Right atrium auricular region (tissue), 2 donors: ENCODE results near the gene NEU4. TPM values are rescaled to one million over a fixed set of nuclear protein-coding genes. Genes with fewer than 3 reads are reported as not detected.
"Not testable (repeated sequence)": the region's sequence is repeated elsewhere in the genome, so short reads cannot be mapped to it uniquely, and the experiment has no call there.

Source experiments
- DNase-seq: peaks from one replicate; pipeline ENCODE4 v3.0.0-alpha.2; 2019; ENCODE audit warnings: low spot score
- H3K27ac ChIP-seq, 2 donors: fragments of 200-600 bp; sonication (generic); 1 replicate in 1 of 2; 2 replicates in 1 of 2; pipeline ENCODE4 v1.5.1; 2016 to 2019
- H3K27me3 ChIP-seq, 2 donors: fragments of 200-600 bp; sonication (generic); one replicate each; pipeline versions ENCODE4 v1.5.1 to v1.6.0; 2017 to 2019
- H3K36me3 ChIP-seq: fragments of 200-600 bp; sonication (generic); one replicate; pipeline ENCODE4 v1.5.1; 2016
- H3K4me1 ChIP-seq, 2 donors: fragments of 200-600 bp; sonication (generic); one replicate each; pipeline versions ENCODE4 v1.5.1 to v1.6.0; 2017 to 2019
- H3K4me3 ChIP-seq, 2 donors: fragments of 200-600 bp; sonication (generic); 1 replicate in 1 of 2; 2 replicates in 1 of 2; pipeline ENCODE4 v1.5.1; 2017 to 2019; ENCODE audit warnings: mild to moderate bottlenecking in 1 of 2, moderate library complexity in 1 of 2
- H3K9me3 ChIP-seq, 2 donors: fragments of 200-600 bp; sonication (generic); one replicate each; pipeline ENCODE4 v1.5.1; 2019
- total RNA-seq, 2 donors: library from RNA; depleted of rRNA; stranded (reverse); fragments of >200 nt; gene quantifications; one replicate each; pipeline ENCODE4 v1.1.0, GENCODE V29; 2016
- TF ChIP-seq, protein P1 (sequence below), 2 donors: fragments of 200-600 bp; sonication (generic); IDR thresholded peaks; one replicate each; pipeline ENCODE4 v1.5.1; 2019; ENCODE audit warnings: antibody characterized with exemption in 2 of 2

Gene NEU4
- total RNA-seq, 2 donors from 2014 or later: 0.31 TPM; not detected in 1

DNA sequence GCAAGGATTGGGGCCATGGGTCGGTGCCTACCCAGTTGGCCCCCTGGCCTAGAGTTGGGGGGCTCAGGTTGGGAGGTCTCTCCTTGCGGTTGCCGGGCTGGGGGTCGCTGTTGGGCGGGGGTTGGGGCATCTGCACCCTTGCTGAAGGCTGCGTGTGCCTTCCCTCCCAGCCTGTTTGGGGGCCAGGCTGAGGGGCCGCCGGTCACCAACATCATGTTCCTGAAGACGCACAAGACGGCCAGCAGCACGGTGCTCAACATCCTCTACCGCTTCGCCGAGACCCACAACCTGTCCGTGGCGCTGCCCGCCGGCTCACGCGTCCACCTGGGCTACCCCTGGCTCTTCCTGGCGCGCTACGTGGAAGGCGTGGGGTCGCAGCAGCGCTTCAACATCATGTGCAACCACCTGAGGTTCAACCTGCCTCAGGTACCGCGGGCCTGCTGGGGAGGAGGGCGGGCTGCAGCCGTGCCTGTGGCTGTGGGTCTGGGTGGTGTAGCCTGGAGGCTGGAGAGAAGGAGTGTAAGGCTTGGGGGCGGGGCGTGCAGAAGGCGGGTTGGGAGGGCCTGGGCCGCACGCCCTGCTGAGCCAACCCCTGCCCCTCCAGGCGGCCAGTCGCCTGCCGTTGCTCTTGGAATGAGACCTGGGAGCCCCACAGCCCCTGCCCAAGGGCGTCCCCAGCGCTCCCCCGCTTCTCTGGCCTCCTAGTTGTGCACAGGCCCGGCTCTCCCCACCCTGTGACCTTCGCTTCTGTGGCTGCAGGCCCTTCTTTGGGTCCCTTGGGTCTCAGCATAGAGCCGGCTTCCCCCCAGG is 7.2 kb upstream of the NEU4 start:
- peaks cover 0 to 21% of the 10 kb centered on the region in 2 donors for H3K4me1 ChIP-seq
- TF ChIP-seq, protein P1, sequence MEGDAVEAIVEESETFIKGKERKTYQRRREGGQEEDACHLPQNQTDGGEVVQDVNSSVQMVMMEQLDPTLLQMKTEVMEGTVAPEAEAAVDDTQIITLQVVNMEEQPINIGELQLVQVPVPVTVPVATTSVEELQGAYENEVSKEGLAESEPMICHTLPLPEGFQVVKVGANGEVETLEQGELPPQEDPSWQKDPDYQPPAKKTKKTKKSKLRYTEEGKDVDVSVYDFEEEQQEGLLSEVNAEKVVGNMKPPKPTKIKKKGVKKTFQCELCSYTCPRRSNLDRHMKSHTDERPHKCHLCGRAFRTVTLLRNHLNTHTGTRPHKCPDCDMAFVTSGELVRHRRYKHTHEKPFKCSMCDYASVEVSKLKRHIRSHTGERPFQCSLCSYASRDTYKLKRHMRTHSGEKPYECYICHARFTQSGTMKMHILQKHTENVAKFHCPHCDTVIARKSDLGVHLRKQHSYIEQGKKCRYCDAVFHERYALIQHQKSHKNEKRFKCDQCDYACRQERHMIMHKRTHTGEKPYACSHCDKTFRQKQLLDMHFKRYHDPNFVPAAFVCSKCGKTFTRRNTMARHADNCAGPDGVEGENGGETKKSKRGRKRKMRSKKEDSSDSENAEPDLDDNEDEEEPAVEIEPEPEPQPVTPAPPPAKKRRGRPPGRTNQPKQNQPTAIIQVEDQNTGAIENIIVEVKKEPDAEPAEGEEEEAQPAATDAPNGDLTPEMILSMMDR (IDR thresholded peaks at IDR 0.05): no peak
- no peak overlapping the region for H3K4me3 ChIP-seq
- no peaks in the 10 kb centered on the region for H3K27me3 ChIP-seq
- H3K36me3 ChIP-seq: no peaks in the 10 kb centered on the region
- H3K9me3 ChIP-seq: no peaks in the 10 kb centered on the region
- no peak overlapping the region for H3K27ac ChIP-seq
- DNase-seq: peak; percentile 47

DNA sequence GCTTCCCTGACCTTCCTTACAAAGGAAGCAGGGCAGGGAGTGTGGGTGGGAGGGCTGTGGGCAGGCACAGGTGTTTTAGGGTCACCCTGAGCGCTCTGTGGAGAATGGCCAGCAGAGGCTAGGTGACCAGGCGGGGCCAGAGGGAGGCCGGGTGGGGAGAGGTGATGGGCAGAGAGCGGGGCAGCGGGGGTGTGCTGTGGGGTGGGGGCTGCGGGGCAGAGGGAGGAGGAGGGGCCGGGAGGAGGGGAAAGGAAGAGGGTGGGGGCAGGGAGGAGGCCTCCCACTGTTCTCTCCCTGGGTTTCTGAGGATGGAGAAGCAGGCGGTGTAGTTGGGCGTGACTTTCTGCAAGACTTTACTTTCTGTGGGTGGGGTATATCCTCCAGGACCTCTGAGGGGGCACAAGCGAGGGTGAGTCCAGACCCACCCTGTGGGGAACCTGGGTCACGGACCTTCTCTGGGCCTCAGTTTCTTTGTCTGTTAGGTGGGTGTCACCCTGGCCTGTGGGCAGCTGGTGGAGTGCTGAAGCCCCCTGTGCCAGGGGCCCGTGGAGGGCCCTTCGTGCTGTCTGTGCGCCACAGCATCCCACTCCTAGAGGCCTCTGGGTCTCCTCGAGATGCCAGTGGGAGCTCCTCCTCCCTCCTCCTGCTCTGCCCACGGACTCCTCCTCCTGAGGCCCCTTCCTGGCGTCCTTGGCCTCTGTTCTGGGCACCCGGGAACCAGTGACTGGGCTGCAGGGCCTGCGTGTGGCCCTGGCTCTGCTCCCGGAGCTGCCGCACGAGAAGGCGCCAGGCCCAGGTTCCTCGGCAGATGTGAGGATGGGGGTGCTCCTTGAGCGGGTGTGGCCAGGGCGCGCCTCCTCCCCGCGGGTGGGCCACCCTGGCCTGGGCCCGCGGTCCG is 6.3 kb upstream of the NEU4 start:
- Histone ChIP-seq H3K36me3 (no peaks in the 10 kb centered on the region), H3K27ac (no peak overlapping the region), H3K27me3 (no peaks in the 10 kb centered on the region), H3K9me3 (no peaks in the 10 kb centered on the region), H3K4me3 (peak overlapping the region in 1 of 2 donors; percentile 56), H3K4me1 (peaks cover 0 to 21% of the 10 kb centered on the region in 2 donors)
- TF ChIP-seq, protein P1 (IDR thresholded peaks at IDR 0.05): no peak
- no peak for DNase-seq

DNA sequence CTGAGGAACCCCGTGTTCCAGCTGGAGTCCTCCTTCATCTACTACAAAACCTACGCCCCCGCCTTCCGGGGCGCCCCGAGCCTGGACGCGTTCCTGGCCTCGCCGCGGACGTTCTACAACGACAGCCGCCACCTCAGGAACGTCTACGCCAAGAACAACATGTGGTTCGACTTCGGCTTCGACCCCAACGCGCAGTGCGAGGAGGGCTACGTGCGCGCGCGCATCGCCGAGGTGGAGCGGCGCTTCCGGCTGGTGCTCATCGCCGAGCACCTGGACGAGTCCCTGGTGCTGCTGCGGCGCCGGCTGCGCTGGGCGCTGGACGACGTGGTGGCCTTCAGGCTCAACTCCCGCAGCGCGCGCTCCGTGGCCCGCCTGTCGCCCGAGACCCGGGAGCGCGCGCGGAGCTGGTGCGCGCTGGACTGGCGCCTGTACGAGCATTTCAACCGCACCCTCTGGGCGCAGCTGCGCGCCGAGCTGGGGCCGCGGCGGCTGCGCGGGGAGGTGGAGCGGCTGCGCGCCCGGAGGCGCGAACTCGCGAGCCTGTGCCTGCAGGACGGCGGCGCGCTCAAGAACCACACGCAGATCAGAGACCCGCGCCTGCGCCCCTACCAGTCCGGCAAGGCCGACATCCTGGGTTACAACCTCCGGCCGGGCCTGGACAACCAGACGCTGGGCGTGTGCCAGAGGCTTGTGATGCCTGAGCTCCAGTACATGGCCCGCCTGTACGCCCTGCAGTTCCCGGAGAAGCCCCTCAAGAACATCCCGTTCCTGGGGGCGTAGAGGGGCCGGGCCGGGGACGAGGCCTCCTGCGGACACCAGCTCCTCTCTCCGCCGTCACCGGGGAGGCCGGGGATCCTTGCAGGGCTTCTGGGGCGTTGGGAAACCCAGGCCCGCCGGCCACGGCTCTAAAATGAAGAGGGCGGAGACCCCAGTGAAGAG is 5.3 kb upstream of the NEU4 start:
- H3K36me3 ChIP-seq: no peaks in the 10 kb centered on the region
- TF ChIP-seq, protein P1 (IDR thresholded peaks at IDR 0.05): no peak
- H3K27ac ChIP-seq: peak overlapping the region in 1 of 2 donors; percentile 1
- peak overlapping the region; percentile 27 to 56 for H3K4me3 ChIP-seq
- DNase-seq: no peak
- H3K9me3 ChIP-seq: no peaks in the 10 kb centered on the region
- peaks cover 0 to 21% of the 10 kb centered on the region in 2 donors for H3K4me1 ChIP-seq
- no peaks in the 10 kb centered on the region for H3K27me3 ChIP-seq

DNA sequence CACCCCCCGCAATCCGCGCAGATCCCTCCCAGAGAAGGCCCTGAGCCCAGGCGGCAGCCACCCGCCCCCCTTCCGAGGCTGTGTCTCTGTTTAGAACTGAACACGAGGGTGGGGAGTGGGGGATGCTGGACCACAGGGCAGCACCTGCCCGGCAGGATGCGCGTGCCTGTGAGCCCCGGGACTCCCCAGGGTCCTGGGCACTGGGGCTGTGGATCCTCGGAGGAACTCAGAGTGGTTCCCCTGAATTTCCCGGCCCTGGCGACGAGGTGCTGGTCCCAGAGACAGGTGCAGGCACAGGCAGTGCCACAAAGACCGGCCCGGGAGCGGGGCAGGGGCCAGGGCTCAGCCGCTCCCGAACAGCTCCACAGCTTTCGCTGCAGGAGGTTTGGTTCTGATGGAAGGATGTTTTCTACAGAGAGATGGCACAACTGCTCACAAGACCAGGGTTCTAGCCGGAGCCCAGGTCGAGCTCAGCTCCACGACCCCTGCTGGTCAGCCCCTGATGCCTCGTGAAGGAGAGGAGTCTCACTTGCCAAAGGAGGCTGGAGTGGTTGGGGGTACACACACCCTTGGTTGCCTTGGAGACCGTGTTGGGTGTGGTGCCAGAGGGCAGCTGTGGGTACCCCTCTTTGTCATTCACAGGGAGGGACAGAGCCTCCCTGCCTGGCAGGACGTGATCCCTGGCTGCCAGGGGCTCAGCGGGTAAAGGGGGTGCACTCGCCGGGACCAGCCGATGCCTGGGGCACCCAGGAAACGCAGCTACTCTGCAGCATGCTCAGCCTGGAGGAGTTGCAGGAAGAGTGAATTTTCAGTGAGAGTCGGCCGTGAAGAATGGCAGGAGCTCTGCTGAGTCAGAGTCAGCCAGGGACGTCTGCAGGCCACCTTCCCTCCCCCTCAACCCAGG is 4.4 kb upstream of the NEU4 start:
- no peaks in the 10 kb centered on the region for H3K27me3 ChIP-seq
- peak overlapping the region in 1 of 2 donors; percentile 5 for H3K27ac ChIP-seq
- TF ChIP-seq, protein P1 (IDR thresholded peaks at IDR 0.05): no peak
- peaks cover 0 to 22% of the 10 kb centered on the region in 2 donors for H3K4me1 ChIP-seq
- no peak for DNase-seq
- peak overlapping the region; percentile 27 to 56 for H3K4me3 ChIP-seq
- no peaks in the 10 kb centered on the region for H3K9me3 ChIP-seq
- no peaks in the 10 kb centered on the region for H3K36me3 ChIP-seq

DNA sequence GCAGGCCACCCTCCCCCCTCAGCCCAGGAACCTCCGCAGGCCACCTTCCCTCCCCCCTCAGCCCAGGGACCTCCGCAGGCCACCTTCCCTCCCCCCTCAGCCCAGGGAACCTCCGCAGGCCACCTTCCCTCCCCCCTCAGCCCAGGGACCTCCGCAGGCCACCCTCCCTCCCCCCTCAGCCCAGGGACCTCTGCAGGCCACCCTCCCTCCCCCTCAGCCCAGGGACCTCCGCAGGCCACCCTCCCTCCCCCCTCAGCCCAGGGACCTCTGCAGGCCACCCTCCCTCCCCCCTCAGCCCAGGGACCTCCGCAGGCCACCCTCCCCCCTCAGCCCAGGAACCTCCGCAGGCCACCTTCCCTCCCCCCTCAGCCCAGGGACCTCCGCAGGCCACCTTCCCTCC is 2.8 kb upstream of the NEU4 start:
- H3K4me1 ChIP-seq: peaks cover 0 to 38% of the 10 kb centered on the region in 2 donors
- H3K9me3 ChIP-seq, H3K27ac ChIP-seq, DNase-seq, H3K36me3 ChIP-seq, H3K27me3 ChIP-seq, H3K4me3 ChIP-seq: not testable (repeated sequence)
